D721Med (cell line): ENCODE results near the gene LBHD2.
"Not testable (repeated sequence)": the region's sequence is repeated elsewhere in the genome, so short reads cannot be mapped to it uniquely, and the experiment has no call there.

ENCODE experiments used
- DNase-seq: peaks from one replicate; pipeline ENCODE4 v3.0.0; 2011; ENCODE audit warnings: low spot score; ENCODE audit not compliant: insufficient read length
- FAIRE-seq: peaks from 2 replicates; lab custom pipeline; 2011; peaks lifted over from hg19 to GRCh38; lab: Jason Lieb, UNC
- TF ChIP-seq, protein P1 (sequence below): IDR thresholded peaks from 2 replicates; pipeline ENCODE4 v1.5.1; 2012; ENCODE audit warnings: mild to moderate bottlenecking, control low read depth; ENCODE audit not compliant: insufficient read depth; ENCODE audit errors: missing control alignments

The LBHD2 gene

DNA sequence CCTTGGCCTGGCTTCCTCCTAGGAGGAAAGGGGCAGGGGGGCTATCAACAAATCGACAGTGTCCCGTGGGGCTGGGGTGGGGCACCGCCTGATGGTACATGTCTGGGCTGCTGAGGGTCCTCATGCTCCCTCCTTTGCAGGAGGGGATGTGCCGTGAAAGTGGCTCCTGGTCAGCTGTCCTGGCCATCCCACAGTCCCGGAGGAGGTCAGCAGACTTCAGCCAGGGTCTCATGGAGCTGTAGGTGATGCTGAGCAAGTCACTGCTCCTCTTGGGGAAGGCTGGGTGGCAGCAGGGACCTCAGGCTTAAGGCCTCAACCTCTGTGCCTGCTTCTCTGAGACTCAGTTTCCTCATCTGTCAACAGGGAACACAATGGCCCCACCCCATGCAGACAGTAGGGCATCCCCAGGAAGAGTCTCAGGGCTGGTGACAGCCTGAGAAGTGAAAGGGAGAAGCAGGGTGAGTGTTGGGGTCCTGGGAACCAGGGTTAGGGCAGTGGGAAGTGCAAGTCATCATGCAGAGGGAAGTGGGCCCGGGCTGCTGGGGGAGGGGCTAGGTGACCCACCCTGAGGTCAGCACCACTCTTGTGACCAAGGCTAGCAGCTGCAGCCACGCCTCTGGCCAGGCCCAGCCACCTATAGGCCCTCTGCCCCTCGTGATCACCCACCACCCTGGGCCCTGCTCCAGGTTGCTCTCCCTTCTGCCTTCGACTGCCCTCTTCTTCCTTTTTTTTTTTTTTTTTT lies 34.8 kb downstream of the LBHD2 start:
- DNase-seq (no peak), FAIRE-seq (no peak)
- TF ChIP-seq, protein P1, sequence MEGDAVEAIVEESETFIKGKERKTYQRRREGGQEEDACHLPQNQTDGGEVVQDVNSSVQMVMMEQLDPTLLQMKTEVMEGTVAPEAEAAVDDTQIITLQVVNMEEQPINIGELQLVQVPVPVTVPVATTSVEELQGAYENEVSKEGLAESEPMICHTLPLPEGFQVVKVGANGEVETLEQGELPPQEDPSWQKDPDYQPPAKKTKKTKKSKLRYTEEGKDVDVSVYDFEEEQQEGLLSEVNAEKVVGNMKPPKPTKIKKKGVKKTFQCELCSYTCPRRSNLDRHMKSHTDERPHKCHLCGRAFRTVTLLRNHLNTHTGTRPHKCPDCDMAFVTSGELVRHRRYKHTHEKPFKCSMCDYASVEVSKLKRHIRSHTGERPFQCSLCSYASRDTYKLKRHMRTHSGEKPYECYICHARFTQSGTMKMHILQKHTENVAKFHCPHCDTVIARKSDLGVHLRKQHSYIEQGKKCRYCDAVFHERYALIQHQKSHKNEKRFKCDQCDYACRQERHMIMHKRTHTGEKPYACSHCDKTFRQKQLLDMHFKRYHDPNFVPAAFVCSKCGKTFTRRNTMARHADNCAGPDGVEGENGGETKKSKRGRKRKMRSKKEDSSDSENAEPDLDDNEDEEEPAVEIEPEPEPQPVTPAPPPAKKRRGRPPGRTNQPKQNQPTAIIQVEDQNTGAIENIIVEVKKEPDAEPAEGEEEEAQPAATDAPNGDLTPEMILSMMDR = no peak

DNA sequence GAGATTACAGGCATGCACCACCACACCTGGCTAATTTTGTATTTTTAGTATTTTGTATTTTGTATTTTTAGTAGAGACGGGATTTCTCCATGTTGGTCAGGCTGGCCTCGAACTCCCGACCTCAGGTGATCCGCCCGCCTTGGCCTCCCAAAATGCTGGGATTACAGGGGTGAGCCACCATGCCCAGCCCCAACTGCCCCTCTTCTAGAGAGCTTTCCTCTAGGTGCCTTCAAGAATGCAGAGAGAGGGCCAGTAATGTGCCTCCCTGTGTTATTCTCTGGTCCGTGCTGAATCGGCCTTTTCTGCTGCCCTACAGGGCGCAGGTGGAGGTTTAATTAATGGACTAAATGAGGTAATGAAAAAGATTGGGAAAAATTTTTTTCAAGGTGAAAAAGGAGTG lies 35.5 kb downstream of the LBHD2 start:
- FAIRE-seq = not testable (repeated sequence)

DNA sequence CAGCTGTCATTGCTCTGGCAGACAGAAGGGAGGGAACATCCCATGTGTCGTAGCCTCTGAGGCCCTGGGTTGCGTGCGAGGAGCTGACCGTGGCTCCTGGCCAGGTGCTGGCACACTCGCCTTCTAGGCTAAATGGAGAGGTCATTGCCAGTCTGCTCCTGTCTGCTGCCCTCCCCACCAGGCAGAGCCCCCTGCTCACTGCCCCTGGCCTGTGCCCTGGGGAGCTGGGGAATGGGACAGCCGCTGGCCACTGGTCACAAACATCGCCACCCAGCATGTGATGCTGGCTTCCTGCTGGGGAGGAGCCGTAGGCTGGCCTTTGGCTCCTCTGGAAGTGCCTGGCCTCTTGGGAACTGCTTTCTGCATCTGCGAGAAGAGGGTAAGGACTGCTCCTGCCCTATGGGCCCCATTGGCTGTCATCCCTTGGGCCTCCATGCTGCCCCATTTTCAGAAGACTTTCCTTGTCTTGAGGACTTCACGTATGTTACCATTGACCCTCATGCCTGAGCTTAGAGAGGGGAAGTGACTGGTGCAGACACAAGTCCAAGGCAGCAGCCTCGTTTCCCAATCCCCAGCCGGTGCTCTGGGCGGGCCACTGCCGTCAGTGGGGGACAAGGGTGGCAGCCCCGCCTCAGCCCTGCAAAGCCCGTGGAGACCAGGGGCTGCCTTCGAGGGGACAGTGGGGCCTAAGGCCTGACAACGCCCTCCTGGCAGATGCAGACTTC lies 37.3 kb downstream of the LBHD2 start:
- TF ChIP-seq, protein P1 = no peak
- FAIRE-seq (no peak), DNase-seq (no peak)

More for the DNA sequence above, 35.5 kb downstream of the LBHD2 start:
- DNase-seq = not testable (repeated sequence)

DNA sequence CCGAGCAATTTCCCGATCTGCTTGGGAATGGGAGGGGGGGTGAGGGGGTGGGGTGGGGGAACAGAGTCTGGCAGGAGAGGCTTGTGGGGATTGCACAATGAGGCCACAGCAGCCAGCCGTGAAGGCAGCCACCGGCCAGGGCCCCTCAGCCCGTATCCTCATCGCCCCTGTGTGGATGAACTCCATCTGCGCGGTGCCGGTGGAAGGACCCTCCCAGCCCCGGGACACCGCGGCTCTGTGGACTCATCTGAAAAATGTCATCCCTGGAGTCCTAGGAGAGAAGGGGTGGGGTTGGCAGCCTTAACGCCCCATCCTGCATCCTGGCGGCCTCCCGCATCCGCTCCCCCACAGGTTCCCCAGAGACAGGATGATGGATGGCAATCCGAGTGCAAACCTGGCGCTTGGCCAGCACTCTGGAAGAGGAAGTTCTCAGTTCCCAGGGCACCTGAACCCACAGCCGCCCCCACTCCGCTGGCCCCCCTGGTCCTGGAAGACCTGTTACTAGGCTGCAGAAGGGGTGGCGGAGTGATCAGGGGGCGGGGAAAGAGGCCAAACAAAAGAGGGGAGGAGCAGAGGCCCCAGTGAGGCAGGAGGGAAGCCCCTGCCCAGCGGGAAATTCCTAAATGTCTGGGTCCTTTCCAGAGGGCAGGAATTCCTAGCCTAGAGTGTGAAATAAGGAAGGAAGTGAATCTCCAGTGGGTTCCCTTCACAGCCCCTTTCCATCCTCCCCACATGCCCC lies 38.0 kb downstream of the LBHD2 start:
- DNase-seq = no peak

DNA sequence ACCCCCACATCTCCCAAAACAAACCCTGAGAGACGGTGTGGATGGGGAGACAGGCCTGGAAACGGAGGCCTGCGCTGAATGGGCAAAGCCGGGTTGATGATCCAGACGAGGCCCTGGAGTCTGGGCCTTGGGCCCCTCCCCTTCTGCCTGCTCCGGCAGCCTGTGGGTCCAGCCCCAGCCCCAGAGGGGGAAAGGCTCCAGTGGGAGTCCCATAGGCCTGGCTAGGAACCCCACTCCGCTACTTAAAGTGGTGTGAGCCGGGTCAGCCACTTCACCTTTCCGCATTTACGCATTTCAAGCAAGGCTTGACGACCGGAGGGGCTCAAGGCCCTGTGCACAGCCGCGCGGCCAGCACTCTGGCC lies 38.6 kb downstream of the LBHD2 start:
- DNase-seq (no peak), FAIRE-seq (no peak)
- TF ChIP-seq, protein P1 = no peak

More for the DNA sequence above, 38.0 kb downstream of the LBHD2 start:
- FAIRE-seq = no peak
- TF ChIP-seq, protein P1 = no peak

DNA sequence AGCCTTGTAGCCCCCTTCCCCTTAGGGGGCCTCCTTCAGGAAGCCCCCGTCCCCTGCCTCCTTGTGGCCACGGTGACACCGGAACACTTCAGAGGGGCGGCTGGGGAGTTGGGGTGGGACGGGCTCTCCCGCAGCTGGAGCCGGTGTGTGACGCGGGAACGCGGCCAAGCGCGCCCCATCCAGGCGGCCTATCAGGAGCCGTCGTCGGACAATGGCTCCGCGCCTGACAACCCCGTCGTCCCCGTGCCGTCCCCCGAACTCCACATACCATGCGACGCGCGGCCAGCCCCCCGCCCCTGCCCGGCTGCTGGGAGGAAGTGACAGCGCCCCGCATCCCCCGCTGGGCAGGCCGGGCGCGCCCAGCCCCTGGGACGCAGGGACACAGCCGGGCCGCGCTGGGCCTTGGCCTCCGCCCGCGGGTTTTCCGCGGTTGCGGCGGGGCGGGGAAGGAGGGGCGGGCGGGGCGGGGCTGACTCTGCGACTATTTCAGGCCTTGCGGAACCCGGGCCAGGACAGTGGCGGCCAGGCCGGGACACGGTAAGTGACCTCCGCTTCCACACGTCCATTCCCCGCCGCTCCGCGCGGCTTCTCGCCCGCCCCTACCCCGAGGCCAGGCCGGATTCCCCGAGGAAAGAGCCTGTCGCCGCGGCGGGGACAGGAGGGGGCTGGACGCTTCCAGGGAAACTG lies 39.1 kb downstream of the LBHD2 start, which contains the start of gene TNFAIP2:
TNFAIP2 (plus strand) TSS at position 515 of the 687 bp plus-strand sequence. CDS start 2,997 bp downstream, outside the sequence.
- DNase-seq (no peak), FAIRE-seq (no peak)
- TF ChIP-seq, protein P1 = no peak
